BE2C (cell line): ENCODE data around the gene MPRIP.
"Not testable (repeated sequence)": the region's sequence is repeated elsewhere in the genome, so short reads cannot be mapped to it uniquely, and the experiment has no call there.

Source experiments
- DNase-seq: peaks from one replicate; pipeline ENCODE4 v3.0.0-alpha.2; 2020
- H3K27me3 ChIP-seq: fragments of 250-450 bp; sonication (Bioruptor Pico); 2 replicates; pipeline ENCODE4 v1.5.1; 2020; ENCODE audit warnings: mild to moderate bottlenecking
- H3K36me3 ChIP-seq: fragments of 250-450 bp; sonication (Bioruptor Pico); 2 replicates; pipeline ENCODE4 v1.5.1; 2020; ENCODE audit warnings: mild to moderate bottlenecking
- H3K4me1 ChIP-seq: fragments of 250-450 bp; sonication (Bioruptor Pico); 2 replicates; pipeline ENCODE4 v1.5.1; 2020
- H3K4me3 ChIP-seq: 2 replicates; pipeline ENCODE4 v1.5.1; 2011; ENCODE audit warnings: low read depth, low read length
- H3K9me3 ChIP-seq: fragments of 250-450 bp; sonication (Bioruptor Pico); 2 replicates; pipeline ENCODE4 v1.5.1; 2020
- CTCF ChIP-seq: IDR thresholded peaks from 2 replicates; pipeline ENCODE4 v1.5.1; 2012; ENCODE audit warnings: mild to moderate bottlenecking, low read depth, low read length

The MPRIP gene

GRCh38 chr17:17156511-17156910 is 114.3 kb downstream of the MPRIP start:
- no peak for DNase-seq
- H3K27me3 ChIP-seq: no peaks in the 10 kb centered on the region
- H3K4me3 ChIP-seq: no peak overlapping the region
- no peak for TF ChIP-seq CTCF
- peaks cover 19% of the 10 kb centered on the region for H3K36me3 ChIP-seq
- H3K4me1 ChIP-seq: no peaks in the 10 kb centered on the region
- no peaks in the 10 kb centered on the region for H3K9me3 ChIP-seq

- Histone ChIP-seq H3K9me3 (no peaks in the 10 kb centered on the region), H3K36me3 (peaks cover 19% of the 10 kb centered on the region), H3K4me3 (no peak overlapping the region), H3K4me1 (no peaks in the 10 kb centered on the region), H3K27me3 (no peaks in the 10 kb centered on the region)
- no peak for TF ChIP-seq CTCF
- no peak for DNase-seq
These were observed 114.8 kb downstream of the MPRIP start for GRCh38 chr17:17157041-17157440.

GRCh38 chr17:17158506-17158905 is 116.2 kb downstream of the MPRIP start:
- peaks cover 22% of the 10 kb centered on the region for H3K36me3 ChIP-seq
- H3K9me3 ChIP-seq, H3K4me1 ChIP-seq, DNase-seq, H3K4me3 ChIP-seq, H3K27me3 ChIP-seq: not testable (repeated sequence)

GRCh38 chr17:17159571-17159970 is 117.3 kb downstream of the MPRIP start:
- DNase-seq: no peak
- H3K9me3 ChIP-seq: no peaks in the 10 kb centered on the region
- H3K27me3 ChIP-seq: no peaks in the 10 kb centered on the region
- no peak overlapping the region for H3K4me3 ChIP-seq
- H3K36me3 ChIP-seq: peaks cover 12% of the 10 kb centered on the region
- H3K4me1 ChIP-seq: no peaks in the 10 kb centered on the region
- TF ChIP-seq CTCF: no peak

- Histone ChIP-seq H3K4me3 (no peak overlapping the region), H3K36me3 (peaks cover 8% of the 10 kb centered on the region), H3K27me3 (no peaks in the 10 kb centered on the region), H3K9me3 (no peaks in the 10 kb centered on the region), H3K4me1 (no peaks in the 10 kb centered on the region)
- TF ChIP-seq CTCF: no peak
- no peak for DNase-seq
These were observed 118.9 kb downstream of the MPRIP start for GRCh38 chr17:17161121-17161520.

- no peak for TF ChIP-seq CTCF
- H3K27me3 ChIP-seq: no peaks in the 10 kb centered on the region
- H3K4me3 ChIP-seq: no peak overlapping the region
- no peak for DNase-seq
- H3K9me3 ChIP-seq: no peaks in the 10 kb centered on the region
- H3K4me1 ChIP-seq: no peaks in the 10 kb centered on the region
- H3K36me3 ChIP-seq: peaks cover 6% of the 10 kb centered on the region
These were observed 119.5 kb downstream of the MPRIP start for GRCh38 chr17:17161759-17162158.

- H3K4me1 ChIP-seq: no peaks in the 10 kb centered on the region
- no peak for DNase-seq
- H3K9me3 ChIP-seq: no peaks in the 10 kb centered on the region
- H3K27me3 ChIP-seq: no peaks in the 10 kb centered on the region
- peaks cover 6% of the 10 kb centered on the region for H3K36me3 ChIP-seq
- H3K4me3 ChIP-seq: no peak overlapping the region
- TF ChIP-seq CTCF: no peak
These were observed 121.9 kb downstream of the MPRIP start for GRCh38 chr17:17164156-17164555.
